ENCODE measurements around the gene LSM14A. TPM values are rescaled to one million over a fixed set of nuclear protein-coding genes. Genes with fewer than 3 reads are reported as not detected.

LSM14A gene
- total and polyA plus RNA-seq, 2 of the 13 experiments (the other 11 are each of a cell fraction or from before 2014, with no cell fraction given), result 77.0 to 83.6 TPM

GRCh38 chr19:34189199-34189916 is 17.1 kb downstream of the LSM14A start (continued):
- no peak for TF ChIP-seq HNF1A (IDR thresholded peaks at IDR 0.05; ENCODE audit: low read depth)
- no peak for TF ChIP-seq HNF1A (CRISPR knock-in tag; IDR thresholded peaks at IDR 0.05; ENCODE audit: borderline replicate concordance)
- TF ChIP-seq, protein P1, sequence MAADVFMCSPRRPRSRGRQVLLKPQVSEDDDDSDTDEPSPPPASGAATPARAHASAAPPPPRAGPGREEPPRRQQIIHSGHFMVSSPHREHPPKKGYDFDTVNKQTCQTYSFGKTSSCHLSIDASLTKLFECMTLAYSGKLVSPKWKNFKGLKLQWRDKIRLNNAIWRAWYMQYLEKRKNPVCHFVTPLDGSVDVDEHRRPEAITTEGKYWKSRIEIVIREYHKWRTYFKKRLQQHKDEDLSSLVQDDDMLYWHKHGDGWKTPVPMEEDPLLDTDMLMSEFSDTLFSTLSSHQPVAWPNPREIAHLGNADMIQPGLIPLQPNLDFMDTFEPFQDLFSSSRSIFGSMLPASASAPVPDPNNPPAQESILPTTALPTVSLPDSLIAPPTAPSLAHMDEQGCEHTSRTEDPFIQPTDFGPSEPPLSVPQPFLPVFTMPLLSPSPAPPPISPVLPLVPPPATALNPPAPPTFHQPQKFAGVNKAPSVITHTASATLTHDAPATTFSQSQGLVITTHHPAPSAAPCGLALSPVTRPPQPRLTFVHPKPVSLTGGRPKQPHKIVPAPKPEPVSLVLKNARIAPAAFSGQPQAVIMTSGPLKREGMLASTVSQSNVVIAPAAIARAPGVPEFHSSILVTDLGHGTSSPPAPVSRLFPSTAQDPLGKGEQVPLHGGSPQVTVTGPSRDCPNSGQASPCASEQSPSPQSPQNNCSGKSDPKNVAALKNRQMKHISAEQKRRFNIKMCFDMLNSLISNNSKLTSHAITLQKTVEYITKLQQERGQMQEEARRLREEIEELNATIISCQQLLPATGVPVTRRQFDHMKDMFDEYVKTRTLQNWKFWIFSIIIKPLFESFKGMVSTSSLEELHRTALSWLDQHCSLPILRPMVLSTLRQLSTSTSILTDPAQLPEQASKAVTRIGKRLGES (CRISPR knock-in tag; IDR thresholded peaks at IDR 0.05; ENCODE audit: borderline replicate concordance), result no peak
- TF ChIP-seq, protein P2, sequence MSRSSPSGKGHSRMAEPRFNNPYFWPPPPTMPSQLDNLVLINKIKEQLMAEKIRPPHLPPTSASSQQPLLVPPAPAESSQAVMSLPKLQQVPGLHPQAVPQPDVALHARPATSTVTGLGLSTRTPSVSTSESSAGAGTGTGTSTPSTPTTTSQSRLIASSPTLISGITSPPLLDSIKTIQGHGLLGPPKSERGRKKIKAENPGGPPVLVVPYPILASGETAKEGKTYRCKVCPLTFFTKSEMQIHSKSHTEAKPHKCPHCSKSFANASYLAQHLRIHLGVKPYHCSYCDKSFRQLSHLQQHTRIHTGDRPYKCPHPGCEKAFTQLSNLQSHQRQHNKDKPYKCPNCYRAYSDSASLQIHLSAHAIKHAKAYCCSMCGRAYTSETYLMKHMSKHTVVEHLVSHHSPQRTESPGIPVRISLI (CRISPR knock-in tag; IDR thresholded peaks at IDR 0.05; ENCODE audit: borderline replicate concordance), result no peak
- TF ChIP-seq ZBTB46 (CRISPR knock-in tag; IDR thresholded peaks at IDR 0.05; ENCODE audit: borderline replicate concordance), result no peak
- TF ChIP-seq ZNF207 (IDR thresholded peaks at IDR 0.05; ENCODE audit: borderline replicate concordance), result no peak
- TF ChIP-seq NCOR1 (IDR thresholded peaks at IDR 0.05; ENCODE audit: borderline replicate concordance, low read length), result no peak
